Measurements from ENCODE around the gene IKZF1.
A peak's percentile ranks its signal among the peaks of the same experiment; 100 is the strongest.

The IKZF1 gene

GRCh38 chr7:50352751-50353150, 48.2 kb downstream of the IKZF1 start:
- no peak for DNase-seq (ENCODE audit: low read depth in 1 of 2, low spot score in 1 of 2)
- H3K27me3 ChIP-seq (ENCODE audit: insufficient read depth, poor library complexity, severe bottlenecking) = no peaks in the 10 kb centered on the region
- no peak overlapping the region for H3K4me3 ChIP-seq (replicated peaks; ENCODE audit: insufficient read depth, low read length)
- peak overlapping the region; percentile 46 for H3K27ac ChIP-seq (replicated peaks)
- TF ChIP-seq POLR2AphosphoS5 (IDR thresholded peaks at IDR 0.05; ENCODE audit: low read depth) (no peak), SPI1 (IDR thresholded peaks at IDR 0.05; ENCODE audit: borderline replicate concordance, low read depth) (no peak), GABPA (IDR thresholded peaks at IDR 0.05; ENCODE audit: low read depth) (no peak)
- TF ChIP-seq, protein P1, sequence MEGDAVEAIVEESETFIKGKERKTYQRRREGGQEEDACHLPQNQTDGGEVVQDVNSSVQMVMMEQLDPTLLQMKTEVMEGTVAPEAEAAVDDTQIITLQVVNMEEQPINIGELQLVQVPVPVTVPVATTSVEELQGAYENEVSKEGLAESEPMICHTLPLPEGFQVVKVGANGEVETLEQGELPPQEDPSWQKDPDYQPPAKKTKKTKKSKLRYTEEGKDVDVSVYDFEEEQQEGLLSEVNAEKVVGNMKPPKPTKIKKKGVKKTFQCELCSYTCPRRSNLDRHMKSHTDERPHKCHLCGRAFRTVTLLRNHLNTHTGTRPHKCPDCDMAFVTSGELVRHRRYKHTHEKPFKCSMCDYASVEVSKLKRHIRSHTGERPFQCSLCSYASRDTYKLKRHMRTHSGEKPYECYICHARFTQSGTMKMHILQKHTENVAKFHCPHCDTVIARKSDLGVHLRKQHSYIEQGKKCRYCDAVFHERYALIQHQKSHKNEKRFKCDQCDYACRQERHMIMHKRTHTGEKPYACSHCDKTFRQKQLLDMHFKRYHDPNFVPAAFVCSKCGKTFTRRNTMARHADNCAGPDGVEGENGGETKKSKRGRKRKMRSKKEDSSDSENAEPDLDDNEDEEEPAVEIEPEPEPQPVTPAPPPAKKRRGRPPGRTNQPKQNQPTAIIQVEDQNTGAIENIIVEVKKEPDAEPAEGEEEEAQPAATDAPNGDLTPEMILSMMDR (IDR thresholded peaks at IDR 0.05; ENCODE audit: insufficient read depth, low read length) = no peak
- TF ChIP-seq, protein P2, sequence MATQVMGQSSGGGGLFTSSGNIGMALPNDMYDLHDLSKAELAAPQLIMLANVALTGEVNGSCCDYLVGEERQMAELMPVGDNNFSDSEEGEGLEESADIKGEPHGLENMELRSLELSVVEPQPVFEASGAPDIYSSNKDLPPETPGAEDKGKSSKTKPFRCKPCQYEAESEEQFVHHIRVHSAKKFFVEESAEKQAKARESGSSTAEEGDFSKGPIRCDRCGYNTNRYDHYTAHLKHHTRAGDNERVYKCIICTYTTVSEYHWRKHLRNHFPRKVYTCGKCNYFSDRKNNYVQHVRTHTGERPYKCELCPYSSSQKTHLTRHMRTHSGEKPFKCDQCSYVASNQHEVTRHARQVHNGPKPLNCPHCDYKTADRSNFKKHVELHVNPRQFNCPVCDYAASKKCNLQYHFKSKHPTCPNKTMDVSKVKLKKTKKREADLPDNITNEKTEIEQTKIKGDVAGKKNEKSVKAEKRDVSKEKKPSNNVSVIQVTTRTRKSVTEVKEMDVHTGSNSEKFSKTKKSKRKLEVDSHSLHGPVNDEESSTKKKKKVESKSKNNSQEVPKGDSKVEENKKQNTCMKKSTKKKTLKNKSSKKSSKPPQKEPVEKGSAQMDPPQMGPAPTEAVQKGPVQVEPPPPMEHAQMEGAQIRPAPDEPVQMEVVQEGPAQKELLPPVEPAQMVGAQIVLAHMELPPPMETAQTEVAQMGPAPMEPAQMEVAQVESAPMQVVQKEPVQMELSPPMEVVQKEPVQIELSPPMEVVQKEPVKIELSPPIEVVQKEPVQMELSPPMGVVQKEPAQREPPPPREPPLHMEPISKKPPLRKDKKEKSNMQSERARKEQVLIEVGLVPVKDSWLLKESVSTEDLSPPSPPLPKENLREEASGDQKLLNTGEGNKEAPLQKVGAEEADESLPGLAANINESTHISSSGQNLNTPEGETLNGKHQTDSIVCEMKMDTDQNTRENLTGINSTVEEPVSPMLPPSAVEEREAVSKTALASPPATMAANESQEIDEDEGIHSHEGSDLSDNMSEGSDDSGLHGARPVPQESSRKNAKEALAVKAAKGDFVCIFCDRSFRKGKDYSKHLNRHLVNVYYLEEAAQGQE (IDR thresholded peaks at IDR 0.05; ENCODE audit: insufficient replicate concordance, low read depth) = no peak

- Histone ChIP-seq H3K27me3 (ENCODE audit: insufficient read depth, poor library complexity, severe bottlenecking) (no peaks in the 10 kb centered on the region), H3K4me3 (replicated peaks; ENCODE audit: insufficient read depth, low read length) (no peak overlapping the region), H3K27ac (replicated peaks) (peak overlapping the region; percentile 46)
- DNase-seq (ENCODE audit: low read depth in 1 of 2, low spot score in 1 of 2) = peak in 1 of 2 experiments; percentile 50
- TF ChIP-seq, protein P2 (IDR thresholded peaks at IDR 0.05; ENCODE audit: insufficient replicate concordance, low read depth) = no peak
- TF ChIP-seq, protein P1 (IDR thresholded peaks at IDR 0.05; ENCODE audit: insufficient read depth, low read length) = no peak
- TF ChIP-seq GABPA (IDR thresholded peaks at IDR 0.05; ENCODE audit: low read depth) = no peak
Observed at GRCh38 chr7:50353201-50353600, 48.7 kb downstream of the IKZF1 start.

DNA sequence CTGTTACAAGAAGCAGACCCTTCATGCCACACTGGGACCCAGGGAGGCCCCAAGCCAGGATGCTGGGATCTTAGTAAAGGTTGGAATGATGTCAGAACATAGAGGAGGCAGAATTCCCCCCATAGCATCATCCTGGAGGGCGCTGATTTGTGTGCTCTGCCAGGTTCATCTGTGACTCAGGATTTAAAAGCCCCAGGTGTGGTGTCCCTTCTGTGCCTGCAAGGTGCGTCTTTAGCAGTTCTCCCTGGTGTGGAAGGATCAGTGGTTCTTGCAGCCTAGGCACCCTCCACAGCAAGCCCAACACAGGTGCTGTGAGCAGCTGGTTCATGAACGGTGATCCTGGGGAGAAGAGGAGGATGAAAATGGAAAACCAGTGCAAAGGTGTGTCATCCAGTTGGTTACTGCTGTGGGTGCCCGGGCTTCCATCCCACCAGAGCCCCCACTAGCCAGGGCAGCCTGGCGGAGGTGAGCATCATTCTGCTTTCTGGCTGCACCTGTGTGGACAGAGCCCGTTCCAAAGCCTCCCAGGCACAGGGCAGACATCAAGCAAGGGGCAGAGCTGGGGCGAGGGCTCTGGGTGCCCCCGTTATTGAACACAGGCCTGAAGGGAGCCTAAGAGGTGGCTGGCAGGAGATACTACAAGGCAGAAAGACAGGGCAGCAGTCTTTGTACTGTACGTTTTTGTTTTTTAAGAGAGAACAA, 49.5 kb downstream of the IKZF1 start:
- DNase-seq (ENCODE audit: low read depth in 1 of 2, low spot score in 1 of 2) = no peak

More for the DNA sequence above, 49.5 kb downstream of the IKZF1 start:
- TF ChIP-seq, protein P1 (IDR thresholded peaks at IDR 0.05; ENCODE audit: insufficient read depth, low read length) = no peak
- no peak for TF ChIP-seq SPI1 (IDR thresholded peaks at IDR 0.05; ENCODE audit: borderline replicate concordance, low read depth)
- TF ChIP-seq, protein P2 (IDR thresholded peaks at IDR 0.05; ENCODE audit: insufficient replicate concordance, low read depth) = no peak
- TF ChIP-seq GABPA (IDR thresholded peaks at IDR 0.05; ENCODE audit: low read depth) = no peak
- TF ChIP-seq POLR2AphosphoS5 (IDR thresholded peaks at IDR 0.05; ENCODE audit: low read depth) = no peak
- Histone ChIP-seq H3K4me3 (replicated peaks; ENCODE audit: insufficient read depth, low read length) (no peak overlapping the region), H3K27me3 (ENCODE audit: insufficient read depth, poor library complexity, severe bottlenecking) (no peaks in the 10 kb centered on the region), H3K27ac (replicated peaks) (peak overlapping the region; percentile 68)
